ENCODE data around the gene LAMB3. TPM values are rescaled to one million over a fixed set of nuclear protein-coding genes. Genes with fewer than 3 reads are reported as not detected.

Gene LAMB3
- total and polyA plus RNA-seq, 7 experiments from 2014 or later = 0.11 to 5.7 (median 0.62) TPM

GRCh38 chr1:209657140-209657879 lies 5.1 kb upstream of the LAMB3 start:
- peaks cover 0 to 5% (median 0%) of the 10 kb centered on the region in 5 donors for H3K27me3 Mint-ChIP-seq
- H3K27ac Mint-ChIP-seq = no peak overlapping the region
- intact Hi-C loops (cut with micrococcal nuclease) = loop anchor here in 1 of 2 donors (2.0 kb wide), 1 partner anchor 15 kb away; no protein-coding TSS in a partner anchor
- ATAC-seq (peak; percentile 89), DNase-seq (no peak)
- POLR2A ChIA-PET = no interaction called here
- H3K4me3 ChIP-seq (ENCODE audit: low read length) = no peak overlapping the region
- no peaks in the 10 kb centered on the region for H3K4me1 ChIP-seq (ENCODE audit: control insufficient read depth in 2 of 2, insufficient read depth in 2 of 2, low read length in 2 of 2)
- CTCF ChIA-PET = interaction anchor here (1.4 kb wide), 1 partner anchor 10 kb away, joined by 4 read pairs; no protein-coding TSS in a partner anchor
- H3K4me1 Mint-ChIP-seq = peaks cover 6 to 47% (median 17%) of the 10 kb centered on the region in 7 donors
- H3K9me3 ChIP-seq (ENCODE audit: control insufficient read depth in 2 of 3, low read length in 3 of 3) = no peaks in the 10 kb centered on the region
- no peaks in the 10 kb centered on the region for H3K27me3 ChIP-seq (ENCODE audit: control insufficient read depth in 2 of 2, insufficient read depth in 2 of 2, low read length in 2 of 2)
- no peaks in the 10 kb centered on the region for H3K9me3 Mint-ChIP-seq
- H3K36me3 ChIP-seq (ENCODE audit: control insufficient read depth in 2 of 3, insufficient read depth in 3 of 3, low read length in 3 of 3) = no peaks in the 10 kb centered on the region
- no peak overlapping the region for H3K4me3 Mint-ChIP-seq
- H3K36me3 Mint-ChIP-seq = no peaks in the 10 kb centered on the region
- H3K27ac ChIP-seq (ENCODE audit: low read depth, low read length) = no peak overlapping the region

- Mint-ChIP-seq H3K4me3 (no peak overlapping the region), H3K9me3 (no peaks in the 10 kb centered on the region), H3K4me1 (peaks cover 10 to 55% (median 22%) of the 10 kb centered on the region in 7 donors), H3K27me3 (peaks cover 0 to 5% (median 0%) of the 10 kb centered on the region in 5 donors), H3K36me3 (peaks cover 0 to 2% (median 0%) of the 10 kb centered on the region in 5 donors), H3K27ac (no peak overlapping the region)
- H3K9me3 ChIP-seq (ENCODE audit: control insufficient read depth in 2 of 3, low read length in 3 of 3) = no peaks in the 10 kb centered on the region
- no peak for DNase-seq
- no peaks in the 10 kb centered on the region for H3K36me3 ChIP-seq (ENCODE audit: control insufficient read depth in 2 of 3, insufficient read depth in 3 of 3, low read length in 3 of 3)
- CTCF ChIA-PET = interaction anchor here (1.4 kb wide), 1 partner anchor 38 kb away, joined by 3 read pairs; no protein-coding TSS in a partner anchor
- H3K27me3 ChIP-seq (ENCODE audit: control insufficient read depth in 2 of 2, insufficient read depth in 2 of 2, low read length in 2 of 2) = no peaks in the 10 kb centered on the region
- H3K27ac ChIP-seq (ENCODE audit: low read depth, low read length) = no peak overlapping the region
- no peak for ATAC-seq
- intact Hi-C loops (cut with micrococcal nuclease) = loop anchor here in 1 of 2 donors (2.0 kb wide), 1 partner anchor 17 kb away; no protein-coding TSS in a partner anchor
- H3K4me1 ChIP-seq (ENCODE audit: control insufficient read depth in 2 of 2, insufficient read depth in 2 of 2, low read length in 2 of 2) = no peaks in the 10 kb centered on the region
- POLR2A ChIA-PET = no interaction called here
- H3K4me3 ChIP-seq (ENCODE audit: low read length) = no peak overlapping the region
Measured at GRCh38 chr1:209655411-209656231, 3.4 kb upstream of the LAMB3 start.

- ChIA-PET CTCF (interaction anchor here (1.0 kb wide), 1 partner anchor 97 kb away, joined by 3 read pairs; no protein-coding TSS in a partner anchor), POLR2A (no interaction called here)
- Mint-ChIP-seq H3K4me3 (no peak overlapping the region), H3K36me3 (peaks cover 0 to 4% (median 0%) of the 10 kb centered on the region in 5 donors), H3K9me3 (no peaks in the 10 kb centered on the region), H3K4me1 (peaks cover 10 to 61% (median 18%) of the 10 kb centered on the region in 7 donors), H3K27ac (peak overlapping the region in 4 of 9 donors; percentile 21 to 54 (median 36)), H3K27me3 (peaks cover 0 to 5% (median 0%) of the 10 kb centered on the region in 5 donors)
- Histone ChIP-seq H3K9me3 (ENCODE audit: control insufficient read depth in 2 of 3, low read length in 3 of 3) (no peaks in the 10 kb centered on the region), H3K27ac (ENCODE audit: low read depth, low read length) (no peak overlapping the region), H3K4me1 (ENCODE audit: control insufficient read depth in 2 of 2, insufficient read depth in 2 of 2, low read length in 2 of 2) (no peaks in the 10 kb centered on the region), H3K4me3 (ENCODE audit: low read length) (no peak overlapping the region), H3K36me3 (ENCODE audit: control insufficient read depth in 2 of 3, insufficient read depth in 3 of 3, low read length in 3 of 3) (no peaks in the 10 kb centered on the region), H3K27me3 (ENCODE audit: control insufficient read depth in 2 of 2, insufficient read depth in 2 of 2, low read length in 2 of 2) (no peaks in the 10 kb centered on the region)
- intact Hi-C loops (cut with micrococcal nuclease) = no loop called here
- DNase-seq (no peak), ATAC-seq (no peak)
Measured at GRCh38 chr1:209653915-209654351, 1.7 kb upstream of the LAMB3 start.

GRCh38 chr1:209652873-209653401 lies 712 bp upstream of the LAMB3 start:
- peaks cover 0 to 4% (median 0%) of the 10 kb centered on the region in 5 donors for H3K36me3 Mint-ChIP-seq
- ATAC-seq (no peak), DNase-seq (peak in 2 of 9 donors; percentile 16 to 67)
- POLR2A ChIA-PET = no interaction called here
- H3K4me1 ChIP-seq (ENCODE audit: control insufficient read depth in 2 of 2, insufficient read depth in 2 of 2, low read length in 2 of 2) = no peaks in the 10 kb centered on the region
- H3K9me3 ChIP-seq (ENCODE audit: control insufficient read depth in 2 of 3, low read length in 3 of 3) = no peaks in the 10 kb centered on the region
- H3K4me1 Mint-ChIP-seq = peaks cover 10 to 62% (median 18%) of the 10 kb centered on the region in 7 donors
- no peak overlapping the region for H3K4me3 Mint-ChIP-seq
- CTCF ChIA-PET = interaction anchor here (0.7 to 1.5 kb wide), 5 partner anchors 10 to 90 kb away, joined by 3 to 4 read pairs (median 3); no protein-coding TSS in a partner anchor
- H3K27ac ChIP-seq (ENCODE audit: low read depth, low read length) = no peak overlapping the region
- H3K9me3 Mint-ChIP-seq = no peaks in the 10 kb centered on the region
- no peaks in the 10 kb centered on the region for H3K36me3 ChIP-seq (ENCODE audit: control insufficient read depth in 2 of 3, insufficient read depth in 3 of 3, low read length in 3 of 3)
- H3K4me3 ChIP-seq (ENCODE audit: low read length) = no peak overlapping the region
- intact Hi-C loops (cut with micrococcal nuclease) = no loop called here
- peak overlapping the region in 2 of 9 donors; percentile 56 to 65 for H3K27ac Mint-ChIP-seq
- no peaks in the 10 kb centered on the region for H3K27me3 ChIP-seq (ENCODE audit: control insufficient read depth in 2 of 2, insufficient read depth in 2 of 2, low read length in 2 of 2)
- H3K27me3 Mint-ChIP-seq = no peaks in the 10 kb centered on the region

DNA sequence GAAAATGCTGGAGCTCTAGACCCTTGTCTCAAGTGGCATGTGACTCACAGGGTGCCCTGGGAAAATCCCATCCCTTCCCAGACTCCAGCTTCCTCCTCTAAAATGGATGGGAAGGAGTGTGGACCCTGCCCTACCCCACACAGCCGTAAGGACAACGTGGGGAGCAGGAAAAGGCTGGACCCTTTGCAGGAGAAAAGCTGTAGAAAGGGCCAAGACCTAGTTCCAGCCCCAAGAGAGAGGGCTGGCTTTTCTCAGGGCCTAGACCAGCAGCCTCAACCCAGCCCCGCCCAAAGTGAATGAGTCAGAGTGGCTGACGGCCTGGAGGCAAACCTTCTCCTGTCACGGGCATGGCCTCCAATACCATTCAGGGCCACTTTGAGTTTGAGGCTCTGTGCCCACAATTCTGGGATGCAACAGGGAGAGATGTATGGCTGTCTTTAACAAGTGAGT lies 1.1 kb downstream of the LAMB3 start:
- ChIA-PET POLR2A (no interaction called here), CTCF (no interaction called here)
- Mint-ChIP-seq H3K9me3 (no peaks in the 10 kb centered on the region), H3K4me1 (peaks cover 11 to 69% (median 16%) of the 10 kb centered on the region in 7 donors), H3K36me3 (peaks cover 0 to 4% (median 0%) of the 10 kb centered on the region in 5 donors), H3K27me3 (no peaks in the 10 kb centered on the region), H3K27ac (peak overlapping the region in 2 of 9 donors; percentile 12 to 88), H3K4me3 (peak overlapping the region in 1 of 10 donors; percentile 50)
- peak in 1 of 9 donors; percentile 72 for DNase-seq
- peak; percentile 82 for ATAC-seq
- no peaks in the 10 kb centered on the region for H3K9me3 ChIP-seq (ENCODE audit: control insufficient read depth in 2 of 3, low read length in 3 of 3)
- intact Hi-C loops (cut with micrococcal nuclease) = loop anchor here (2.0 kb wide), 3 partner anchors 20 to 98 kb away; no protein-coding TSS in a partner anchor
- H3K4me3 ChIP-seq (ENCODE audit: low read length) = no peak overlapping the region
- no peaks in the 10 kb centered on the region for H3K27me3 ChIP-seq (ENCODE audit: control insufficient read depth in 2 of 2, insufficient read depth in 2 of 2, low read length in 2 of 2)
- H3K36me3 ChIP-seq (ENCODE audit: control insufficient read depth in 2 of 3, insufficient read depth in 3 of 3, low read length in 3 of 3) = no peaks in the 10 kb centered on the region
- H3K4me1 ChIP-seq (ENCODE audit: control insufficient read depth in 2 of 2, insufficient read depth in 2 of 2, low read length in 2 of 2) = no peaks in the 10 kb centered on the region
- no peak overlapping the region for H3K27ac ChIP-seq (ENCODE audit: low read depth, low read length)

DNA sequence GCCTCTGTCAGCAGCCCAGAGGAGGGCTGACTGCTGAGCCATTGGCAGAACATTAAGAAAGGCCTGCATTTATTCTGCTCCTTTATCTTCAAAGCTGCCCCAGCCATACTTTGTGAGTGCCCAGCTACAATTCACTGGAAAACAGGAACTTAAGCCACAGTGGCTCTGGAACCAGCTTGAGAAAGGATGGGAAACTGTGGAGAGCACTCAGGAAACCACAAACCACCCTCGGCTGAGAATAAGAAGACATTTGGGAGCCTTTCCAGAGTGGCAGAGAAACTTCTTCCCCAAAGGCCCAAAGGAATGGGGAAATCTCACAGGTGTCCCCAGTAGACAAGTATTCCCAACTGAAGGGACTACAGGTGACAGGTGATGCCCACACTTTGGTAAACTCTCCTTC lies 1.8 kb downstream of the LAMB3 start:
- H3K9me3 ChIP-seq (ENCODE audit: control insufficient read depth in 2 of 3, low read length in 3 of 3) = no peaks in the 10 kb centered on the region
- no peak overlapping the region for H3K27ac ChIP-seq (ENCODE audit: low read depth, low read length)
- Mint-ChIP-seq H3K36me3 (peaks cover 0 to 4% (median 0%) of the 10 kb centered on the region in 5 donors), H3K27ac (peak overlapping the region in 1 of 9 donors; percentile 88), H3K27me3 (no peaks in the 10 kb centered on the region), H3K4me3 (peak overlapping the region in 1 of 10 donors; percentile 49), H3K9me3 (no peaks in the 10 kb centered on the region), H3K4me1 (peaks cover 11 to 72% (median 16%) of the 10 kb centered on the region in 7 donors)
- H3K4me3 ChIP-seq (ENCODE audit: low read length) = no peak overlapping the region
- no peaks in the 10 kb centered on the region for H3K4me1 ChIP-seq (ENCODE audit: control insufficient read depth in 2 of 2, insufficient read depth in 2 of 2, low read length in 2 of 2)
- DNase-seq = no peak
- no peak for ATAC-seq
- intact Hi-C loops (cut with micrococcal nuclease) = loop anchor here (2.0 kb wide), 3 partner anchors 20 to 98 kb away; no protein-coding TSS in a partner anchor
- no peaks in the 10 kb centered on the region for H3K36me3 ChIP-seq (ENCODE audit: control insufficient read depth in 2 of 3, insufficient read depth in 3 of 3, low read length in 3 of 3)
- CTCF ChIA-PET = no interaction called here
- POLR2A ChIA-PET = no interaction called here
- no peaks in the 10 kb centered on the region for H3K27me3 ChIP-seq (ENCODE audit: control insufficient read depth in 2 of 2, insufficient read depth in 2 of 2, low read length in 2 of 2)

All from naive thymus-derived CD4-positive, alpha-beta T cell (primary cell).